Neural cell (in vitro differentiated cells): ENCODE data around the gene COL15A1. TPM values are rescaled to one million over a fixed set of nuclear protein-coding genes. Genes with fewer than 3 reads are reported as not detected.

ENCODE experiments used
- H2AFZ ChIP-seq: fragments of 200-600, 300-800 bp; sonication (generic), shearing (Covaris generic); 2 replicates; pipeline ENCODE4 v1.6.0; 2014; ENCODE audit warnings: low read depth, mild to moderate bottlenecking, antibody characterized with exemption, low read length, moderate library complexity
- H3F3A ChIP-seq: fragments of 200-600 bp; shearing (Covaris generic); 2 replicates; pipeline ENCODE4 v1.6.1; 2016; ENCODE audit warnings: mild to moderate bottlenecking, moderate library complexity, mixed read lengths, antibody characterized with exemption, low read length; ENCODE audit not compliant: insufficient read depth, poor library complexity, severe bottlenecking
- H3K27ac ChIP-seq: fragments of 200-600, 300-800 bp; sonication (generic), shearing (Covaris generic); 2 replicates; pipeline ENCODE4 v1.5.1; 2014; ENCODE audit warnings: mild to moderate bottlenecking, low read length, moderate library complexity
- H3K27me3 ChIP-seq: fragments of 300-800, 200-600 bp; sonication (generic), shearing (Covaris generic); 2 replicates; pipeline ENCODE4 v1.6.0; 2014; ENCODE audit warnings: mild to moderate bottlenecking, low read depth, low read length, moderate library complexity; ENCODE audit not compliant: insufficient read depth
- H3K36me3 ChIP-seq: fragments of 300-800, 200-600 bp; sonication (generic), shearing (Covaris generic); 2 replicates; pipeline ENCODE4 v1.5.1; 2014; ENCODE audit warnings: mild to moderate bottlenecking, antibody characterized with exemption, low read length, moderate library complexity; ENCODE audit not compliant: insufficient read depth
- H3K4me2 ChIP-seq: fragments of 300-800, 200-600 bp; sonication (generic), shearing (Covaris generic); 2 replicates; pipeline ENCODE4 v1.6.0; 2014; ENCODE audit warnings: mild to moderate bottlenecking, low read length
- H3K4me3 ChIP-seq: fragments of 300-800, 200-600 bp; sonication (generic), shearing (Covaris generic); 2 replicates; pipeline ENCODE4 v1.5.1; 2014; ENCODE audit warnings: mild to moderate bottlenecking, low read length, moderate library complexity
- H3K79me2 ChIP-seq: fragments of 200-600 bp; shearing (Covaris generic); replicated peaks from 2 replicates; pipeline ENCODE4 v1.6.0; 2014; ENCODE audit warnings: mild to moderate bottlenecking, low read length, moderate library complexity; ENCODE audit not compliant: insufficient read depth
- H3K9ac ChIP-seq: fragments of 300-800, 200-600 bp; sonication (generic), shearing (Covaris generic); 2 replicates; pipeline ENCODE4 v1.6.1; 2016; ENCODE audit warnings: mild to moderate bottlenecking, low read length, mixed read lengths
- H3K9me2 ChIP-seq: fragments of 200-600 bp; shearing (Covaris generic); 2 replicates; pipeline ENCODE4 v1.6.1; 2016; ENCODE audit warnings: mild to moderate bottlenecking, low read length, mixed read lengths; ENCODE audit not compliant: insufficient read depth
- H3K9me3 ChIP-seq: fragments of 200-600, 300-800 bp; sonication (generic), shearing (Covaris generic); 2 replicates; pipeline ENCODE4 v1.6.1; 2016; ENCODE audit warnings: mild to moderate bottlenecking, mixed run types, low read length, moderate library complexity, mixed read lengths
- H4K20me1 ChIP-seq: fragments of 200-600 bp; shearing (Covaris generic); 2 replicates; pipeline ENCODE4 v1.6.1; 2016; ENCODE audit warnings: mild to moderate bottlenecking, mixed run types; ENCODE audit not compliant: insufficient read depth
- CTCF ChIP-seq: fragments of 450-650 bp; IDR thresholded peaks from 2 replicates; pipeline ENCODE4 v1.5.1; 2014; ENCODE audit warnings: antibody characterized with exemption, mild to moderate bottlenecking, moderate library complexity; ENCODE audit not compliant: poor library complexity, severe bottlenecking
- EP300 ChIP-seq: fragments of 450-650 bp; conservative IDR thresholded peaks from 2 replicates; pipeline ENCODE4 v1.6.1; 2014; ENCODE audit warnings: antibody characterized with exemption, mild to moderate bottlenecking, moderate library complexity; ENCODE audit not compliant: poor library complexity, severe bottlenecking
- EZH2 ChIP-seq: fragments of 200-600, 300-800 bp; shearing (Covaris generic), sonication (generic); IDR thresholded peaks from 2 replicates; pipeline ENCODE4 v1.6.1; 2014; ENCODE audit warnings: antibody characterized with exemption, low read length, borderline replicate concordance, mild to moderate bottlenecking; ENCODE audit not compliant: insufficient read depth, poor library complexity, severe bottlenecking
- MXI1 ChIP-seq: fragments of 450-650 bp; conservative IDR thresholded peaks from 2 replicates; pipeline ENCODE4 v1.6.1; 2014; ENCODE audit warnings: antibody characterized with exemption, mild to moderate bottlenecking; ENCODE audit not compliant: poor library complexity, severe bottlenecking
- POLR2AphosphoS5 ChIP-seq: IDR thresholded peaks from 2 replicates; pipeline ENCODE4 v1.6.1; 2012
- RAD21 ChIP-seq: fragments of 450-650 bp; conservative IDR thresholded peaks from 2 replicates; pipeline ENCODE4 v1.6.1; 2014; ENCODE audit warnings: antibody characterized with exemption, mild to moderate bottlenecking, moderate library complexity
- SMC3 ChIP-seq: fragments of 450-650 bp; conservative IDR thresholded peaks from 2 replicates; pipeline ENCODE4 v1.6.1; 2014; ENCODE audit warnings: antibody characterized with exemption, mild to moderate bottlenecking, moderate library complexity; ENCODE audit not compliant: poor library complexity
- TAF1 ChIP-seq: IDR thresholded peaks from 2 replicates; pipeline ENCODE4 v1.6.1; 2012; ENCODE audit warnings: low read depth
- polyA plus RNA-seq: library from polyadenylated mRNA; depleted of rRNA; stranded (reverse); fragments of >200 nt; gene quantifications from 2 replicates; pipeline ENCODE4 v1.2.3, GENCODE V29; 2014
- TF ChIP-seq, protein P1 (sequence below): IDR thresholded peaks from 2 replicates; pipeline ENCODE4 v1.6.1; 2012; ENCODE audit warnings: borderline replicate concordance

COL15A1 gene
- polyA plus RNA-seq, 1 donor from 2014 or later = 2.8 TPM

GRCh38 chr9:98903961-98904411 lies 39.7 kb upstream of the COL15A1 start:
- Histone ChIP-seq H3K36me3 (no peaks in the 10 kb centered on the region), H3F3A (no peaks in the 10 kb centered on the region), H3K27me3 (no peaks in the 10 kb centered on the region), H3K9ac (no peak overlapping the region), H3K27ac (no peak overlapping the region), H3K79me2 (no peaks in the 10 kb centered on the region), H4K20me1 (no peaks in the 10 kb centered on the region), H3K9me2 (no peaks in the 10 kb centered on the region), H3K4me2 (no peak overlapping the region), H3K9me3 (no peaks in the 10 kb centered on the region), H3K4me3 (no peak overlapping the region), H2AFZ (no peak overlapping the region)
- TF ChIP-seq MXI1 = no peak
- no peak for TF ChIP-seq EZH2
- TF ChIP-seq CTCF = no peak
- no peak for TF ChIP-seq POLR2AphosphoS5
- TF ChIP-seq, protein P1, sequence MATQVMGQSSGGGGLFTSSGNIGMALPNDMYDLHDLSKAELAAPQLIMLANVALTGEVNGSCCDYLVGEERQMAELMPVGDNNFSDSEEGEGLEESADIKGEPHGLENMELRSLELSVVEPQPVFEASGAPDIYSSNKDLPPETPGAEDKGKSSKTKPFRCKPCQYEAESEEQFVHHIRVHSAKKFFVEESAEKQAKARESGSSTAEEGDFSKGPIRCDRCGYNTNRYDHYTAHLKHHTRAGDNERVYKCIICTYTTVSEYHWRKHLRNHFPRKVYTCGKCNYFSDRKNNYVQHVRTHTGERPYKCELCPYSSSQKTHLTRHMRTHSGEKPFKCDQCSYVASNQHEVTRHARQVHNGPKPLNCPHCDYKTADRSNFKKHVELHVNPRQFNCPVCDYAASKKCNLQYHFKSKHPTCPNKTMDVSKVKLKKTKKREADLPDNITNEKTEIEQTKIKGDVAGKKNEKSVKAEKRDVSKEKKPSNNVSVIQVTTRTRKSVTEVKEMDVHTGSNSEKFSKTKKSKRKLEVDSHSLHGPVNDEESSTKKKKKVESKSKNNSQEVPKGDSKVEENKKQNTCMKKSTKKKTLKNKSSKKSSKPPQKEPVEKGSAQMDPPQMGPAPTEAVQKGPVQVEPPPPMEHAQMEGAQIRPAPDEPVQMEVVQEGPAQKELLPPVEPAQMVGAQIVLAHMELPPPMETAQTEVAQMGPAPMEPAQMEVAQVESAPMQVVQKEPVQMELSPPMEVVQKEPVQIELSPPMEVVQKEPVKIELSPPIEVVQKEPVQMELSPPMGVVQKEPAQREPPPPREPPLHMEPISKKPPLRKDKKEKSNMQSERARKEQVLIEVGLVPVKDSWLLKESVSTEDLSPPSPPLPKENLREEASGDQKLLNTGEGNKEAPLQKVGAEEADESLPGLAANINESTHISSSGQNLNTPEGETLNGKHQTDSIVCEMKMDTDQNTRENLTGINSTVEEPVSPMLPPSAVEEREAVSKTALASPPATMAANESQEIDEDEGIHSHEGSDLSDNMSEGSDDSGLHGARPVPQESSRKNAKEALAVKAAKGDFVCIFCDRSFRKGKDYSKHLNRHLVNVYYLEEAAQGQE = no peak
- no peak for TF ChIP-seq RAD21
- TF ChIP-seq EP300 = no peak
- no peak for TF ChIP-seq TAF1

DNA sequence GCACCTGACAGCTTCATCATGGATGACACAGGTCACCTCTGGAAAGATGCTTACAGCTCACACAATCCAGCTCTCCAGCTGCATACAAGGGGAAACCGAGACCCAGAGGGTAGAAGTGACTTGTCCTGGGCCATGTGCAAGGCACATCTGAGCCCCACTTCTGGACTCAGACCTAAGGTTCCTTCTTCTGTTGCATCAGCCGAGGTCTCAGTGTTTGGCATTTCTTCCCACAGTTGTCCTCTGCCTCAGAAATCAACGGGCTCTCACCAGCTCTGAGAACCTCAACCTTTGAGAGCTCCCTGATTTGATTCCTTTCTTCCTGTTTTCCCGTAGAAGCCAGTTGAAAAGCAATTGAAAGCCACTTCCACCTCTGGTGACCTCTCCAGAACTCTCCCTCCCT lies 38.7 kb upstream of the COL15A1 start:
- TF ChIP-seq EZH2 (no peak), RAD21 (no peak), SMC3 (no peak)
- no peak overlapping the region for H3K4me2 ChIP-seq
- no peaks in the 10 kb centered on the region for H3K36me3 ChIP-seq
- no peak overlapping the region for H3K4me3 ChIP-seq
- H3K9me3 ChIP-seq = no peaks in the 10 kb centered on the region
- no peak overlapping the region for H2AFZ ChIP-seq
- no peaks in the 10 kb centered on the region for H3K27me3 ChIP-seq
- no peaks in the 10 kb centered on the region for H3F3A ChIP-seq
- H3K9ac ChIP-seq = no peak overlapping the region
- H3K9me2 ChIP-seq = no peaks in the 10 kb centered on the region
- H3K27ac ChIP-seq = no peak overlapping the region
- no peaks in the 10 kb centered on the region for H3K79me2 ChIP-seq
- H4K20me1 ChIP-seq = no peaks in the 10 kb centered on the region
